ENCODE measurements around the gene TIGD6.
A peak's percentile ranks its signal among the peaks of the same experiment; 100 is the strongest.

TIGD6 gene

DNA sequence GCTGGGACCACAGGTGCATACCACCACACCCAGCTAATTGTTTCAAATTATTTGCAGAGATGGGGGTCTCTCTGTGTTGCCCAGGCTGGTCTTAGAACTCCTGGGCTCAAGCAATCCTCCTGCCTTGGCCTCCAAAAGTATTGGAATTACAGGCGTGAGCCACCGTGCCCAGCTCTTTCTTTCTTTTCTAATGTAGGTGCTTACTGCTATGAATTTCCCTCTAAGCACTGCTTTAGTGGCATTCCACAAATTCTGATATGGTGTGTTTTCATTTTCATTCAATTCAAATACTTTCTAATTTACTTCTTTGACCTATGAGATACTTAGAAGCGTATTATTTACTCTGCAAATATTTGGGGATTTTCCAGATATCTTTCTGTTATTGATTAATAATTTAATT is 15.0 kb upstream of the TIGD6 start:
- no peak for DNase-seq

DNA sequence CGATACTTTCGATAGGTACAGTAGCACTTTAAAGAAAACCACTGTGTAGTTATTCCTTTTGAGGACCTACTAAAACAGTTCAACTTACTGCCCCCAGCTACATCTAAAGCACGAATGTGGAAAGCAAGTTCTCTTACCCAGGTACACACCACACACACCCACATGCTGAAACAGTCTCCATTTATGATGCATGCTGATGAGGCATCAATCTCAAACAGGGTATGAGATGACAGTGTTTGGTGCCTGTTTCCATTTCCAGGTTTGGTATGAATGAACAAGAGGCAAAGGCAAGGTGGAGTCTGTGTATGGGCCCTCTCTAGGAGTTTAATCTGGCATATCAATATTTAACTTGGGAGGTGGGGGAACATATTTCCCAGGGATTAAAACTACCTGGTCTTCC is 14.0 kb upstream of the TIGD6 start:
- no peak for DNase-seq

DNA sequence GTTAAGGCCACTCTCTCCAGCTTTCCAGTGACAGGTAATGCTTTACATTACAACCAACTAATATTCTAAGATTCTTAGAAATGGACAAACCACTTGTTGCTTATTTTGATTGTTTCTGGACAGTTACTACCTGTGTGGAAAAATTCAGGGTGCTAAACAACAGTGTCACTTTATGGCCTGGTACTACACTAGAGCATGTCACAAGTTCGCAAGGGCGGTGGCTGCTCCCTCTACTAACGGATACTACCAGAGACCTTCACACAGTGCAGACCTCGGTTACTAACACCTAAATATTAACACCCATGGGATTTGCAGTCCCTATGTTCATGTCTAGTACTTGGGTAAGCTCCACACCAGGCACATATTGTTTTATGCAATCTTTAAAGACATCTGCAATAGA is 13.5 kb upstream of the TIGD6 start:
- DNase-seq, result no peak

DNA sequence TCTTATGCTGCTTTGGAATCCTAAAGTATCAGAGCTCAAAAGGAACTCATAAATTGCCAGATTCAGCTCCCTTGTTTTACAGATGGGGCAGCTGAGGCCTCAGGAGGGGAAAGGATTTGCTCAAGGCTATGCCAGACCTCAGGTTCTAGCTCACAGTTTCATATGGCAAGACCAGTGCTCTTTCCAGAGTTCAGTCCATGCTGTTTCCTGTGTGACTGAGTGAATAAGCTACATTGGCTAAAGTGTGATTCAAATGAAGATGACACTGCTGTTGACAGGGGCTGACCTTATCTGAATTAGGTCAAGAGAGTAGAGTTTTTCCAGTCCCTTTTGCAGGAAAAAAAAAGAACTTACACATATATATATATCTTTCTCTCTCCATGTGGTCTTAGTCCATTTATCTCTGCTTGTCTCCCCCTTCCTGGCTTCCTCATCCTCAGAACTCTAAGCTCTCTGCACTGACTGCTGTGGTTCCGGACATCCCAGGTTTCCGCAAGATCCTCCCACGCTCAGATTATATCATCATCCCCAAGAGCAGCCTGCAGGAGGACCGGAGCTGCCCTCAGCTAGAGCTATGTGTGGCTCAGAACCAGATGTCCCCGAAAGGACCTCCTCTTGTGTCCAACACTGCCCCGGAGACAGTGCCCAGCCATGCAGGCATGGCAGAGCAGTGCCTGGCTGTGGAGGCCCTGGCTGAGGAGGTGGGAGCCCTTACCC is 9.4 kb upstream of the TIGD6 start:
- DNase-seq, result no peak

DNA sequence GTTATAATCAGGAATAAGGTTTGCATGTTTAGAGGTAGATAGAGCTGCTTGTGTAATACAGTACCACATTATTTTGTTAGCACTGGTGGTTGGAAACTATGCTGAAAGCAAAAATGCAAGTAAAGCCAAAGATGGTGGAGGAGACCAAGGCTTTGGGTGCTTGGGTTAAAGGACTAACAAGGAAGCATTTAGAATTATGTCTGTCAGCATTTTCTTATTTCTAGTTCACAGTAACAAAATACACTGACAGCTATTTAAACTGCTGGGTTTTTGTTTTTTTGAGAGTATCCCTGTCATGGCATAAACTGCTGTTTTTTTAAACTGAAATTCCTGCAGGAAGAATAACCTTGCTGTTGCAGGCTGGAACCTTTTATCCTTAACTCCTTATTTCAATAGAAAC is 6.6 kb upstream of the TIGD6 start:
- DNase-seq, result no peak

DNA sequence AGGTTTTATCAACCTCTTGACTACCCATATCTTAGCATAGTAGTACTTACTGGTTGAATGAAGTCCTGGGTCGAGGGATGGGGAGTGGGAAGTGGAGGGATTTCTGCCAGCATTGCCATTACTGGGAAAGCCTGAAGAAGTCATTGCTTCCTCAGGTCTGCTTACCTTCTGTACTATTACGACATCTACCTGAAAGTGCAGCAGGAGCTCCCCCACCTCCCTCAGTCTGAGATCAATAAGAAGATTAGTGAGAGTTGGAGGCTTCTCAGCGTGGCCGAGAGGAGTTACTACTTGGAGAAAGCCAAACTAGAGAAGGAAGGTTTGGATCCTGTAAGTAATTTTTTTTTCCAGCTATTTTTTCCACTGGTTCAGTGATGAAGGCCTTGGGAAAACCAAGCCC is 5.9 kb upstream of the TIGD6 start:
- DNase-seq, result no peak

DNA sequence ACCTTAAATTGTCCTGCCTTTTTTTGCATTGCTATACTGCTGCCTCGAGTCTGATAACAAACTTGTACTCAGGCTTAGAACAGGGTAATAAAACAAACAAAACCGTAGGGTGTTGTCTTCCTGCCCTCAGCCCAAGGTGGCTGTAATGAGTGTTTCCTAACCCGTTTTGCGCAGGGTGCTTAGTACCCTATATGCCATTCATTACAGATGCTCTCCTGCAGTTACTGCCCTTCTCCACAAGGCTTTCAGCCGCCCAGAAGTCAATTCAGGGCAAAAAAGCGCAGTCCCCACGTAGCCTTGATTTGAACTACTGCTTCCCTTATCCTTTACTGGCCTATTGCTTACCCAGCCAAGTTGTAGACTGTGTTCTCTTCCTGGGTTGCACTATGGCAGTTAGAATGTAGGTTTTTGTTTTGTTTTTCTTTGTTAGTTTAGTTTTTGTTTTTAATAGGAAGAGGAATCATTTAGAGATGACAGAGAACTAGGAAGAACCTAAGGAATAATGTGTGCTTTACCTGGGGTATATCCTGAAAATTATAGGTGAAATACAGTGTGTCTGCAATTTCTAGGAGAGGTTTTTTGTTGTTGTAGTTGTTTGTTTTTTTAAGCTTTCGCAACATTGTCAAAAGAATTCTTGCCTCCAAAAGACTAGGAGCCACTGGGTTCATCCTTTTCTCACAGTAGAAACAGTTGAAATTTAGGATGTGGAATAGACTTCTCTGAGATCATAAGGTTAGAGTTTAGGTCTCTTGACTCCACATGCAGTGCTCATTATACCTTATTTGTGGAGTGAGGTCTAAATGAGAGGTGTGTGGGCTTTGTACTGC is 1.4 kb upstream of the TIGD6 start:
- peak; percentile 79 for DNase-seq

DNA sequence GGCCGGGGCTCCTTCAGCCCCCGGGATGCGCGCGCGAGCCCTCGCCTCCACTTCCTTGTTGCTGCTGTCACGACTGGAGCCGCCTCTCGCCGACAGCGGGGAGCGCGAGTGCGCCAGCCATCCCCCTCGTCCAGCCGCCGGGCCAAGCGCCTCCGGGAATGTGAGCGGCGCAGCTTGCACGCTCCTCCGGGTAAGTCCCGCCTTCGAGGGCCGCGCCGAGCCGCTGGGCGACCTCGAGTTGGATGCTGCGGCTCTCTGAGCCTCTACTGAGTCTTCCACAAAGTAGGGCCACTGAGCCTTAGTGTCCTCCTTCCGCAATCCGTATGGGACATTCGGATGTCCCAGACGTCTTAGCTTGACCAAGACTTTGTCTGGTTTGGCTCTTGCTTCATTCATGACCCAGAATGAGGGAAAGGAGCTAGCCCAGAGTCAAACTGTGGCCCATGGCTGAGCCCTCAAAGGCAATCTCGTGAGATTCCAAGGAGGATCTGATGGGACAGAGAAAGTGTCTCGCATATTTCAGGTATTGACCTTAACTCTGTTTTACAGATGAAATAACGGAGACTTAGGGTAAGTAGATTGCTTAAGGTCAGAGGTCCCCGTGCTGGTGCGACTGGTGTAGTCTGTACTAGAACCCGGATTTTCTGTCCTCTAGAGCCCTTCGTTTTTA is 671 bp upstream of the TIGD6 start:
- peak; percentile 33 for DNase-seq

DNA sequence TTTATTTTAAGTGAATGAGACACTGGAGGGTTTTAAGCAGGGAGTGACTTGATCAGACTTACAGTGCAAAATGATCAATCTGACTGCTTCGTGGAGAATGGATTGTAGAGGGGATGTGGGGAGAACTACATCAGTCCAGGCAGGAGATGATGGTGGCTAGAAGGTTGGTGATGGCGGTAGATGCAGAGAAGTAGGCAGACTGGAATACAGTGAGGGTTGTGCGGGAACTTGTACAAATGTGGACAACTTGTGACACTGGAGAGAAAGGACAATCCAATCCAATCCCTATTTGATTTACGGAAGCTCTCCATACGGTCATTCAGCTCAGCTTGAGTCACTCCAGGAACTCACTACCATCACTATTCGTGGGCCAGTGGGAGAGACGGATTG is 593 bp downstream of the TIGD6 start:
- DNase-seq, result peak; percentile 7

DNA sequence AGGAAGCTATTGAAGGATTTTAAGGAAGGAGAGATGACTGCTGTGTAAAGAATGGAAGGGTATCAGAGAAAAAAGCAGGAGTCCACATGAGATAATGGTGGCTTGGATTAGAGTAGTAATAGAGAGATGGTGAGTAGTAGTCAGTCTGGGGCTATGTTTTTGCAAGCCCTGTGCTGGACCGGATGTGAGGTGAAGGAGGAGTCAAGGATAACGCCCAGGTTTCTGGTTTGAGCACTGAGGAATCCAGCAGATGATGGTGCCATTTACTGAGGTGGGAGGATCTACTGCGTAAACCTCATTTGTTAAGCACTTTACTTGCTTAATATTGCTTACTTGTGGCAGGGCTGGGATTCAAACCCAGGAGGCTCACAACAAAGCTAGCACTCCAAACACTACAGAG is 1.1 kb downstream of the TIGD6 start:
- no peak for DNase-seq

DNA sequence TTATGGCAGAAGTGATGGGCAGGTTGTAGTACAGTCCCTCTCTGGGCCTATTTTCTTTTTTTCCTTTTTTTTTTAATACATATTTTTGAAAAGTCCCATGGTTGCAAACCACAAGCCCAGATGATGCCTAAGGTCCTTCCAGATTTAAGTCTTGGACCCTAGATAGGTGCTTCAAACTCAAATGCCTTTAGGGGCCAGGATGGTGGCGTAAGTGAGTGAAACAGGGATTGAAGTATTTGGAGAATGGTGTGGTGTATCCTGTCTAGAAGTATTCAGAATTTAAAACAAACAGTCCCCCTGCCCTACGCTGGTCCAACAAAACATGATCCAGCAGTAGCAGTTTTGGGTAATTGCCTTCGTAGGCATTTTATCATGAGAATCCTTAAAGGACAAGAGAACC is 2.2 kb downstream of the TIGD6 start:
- no peak for DNase-seq

DNA sequence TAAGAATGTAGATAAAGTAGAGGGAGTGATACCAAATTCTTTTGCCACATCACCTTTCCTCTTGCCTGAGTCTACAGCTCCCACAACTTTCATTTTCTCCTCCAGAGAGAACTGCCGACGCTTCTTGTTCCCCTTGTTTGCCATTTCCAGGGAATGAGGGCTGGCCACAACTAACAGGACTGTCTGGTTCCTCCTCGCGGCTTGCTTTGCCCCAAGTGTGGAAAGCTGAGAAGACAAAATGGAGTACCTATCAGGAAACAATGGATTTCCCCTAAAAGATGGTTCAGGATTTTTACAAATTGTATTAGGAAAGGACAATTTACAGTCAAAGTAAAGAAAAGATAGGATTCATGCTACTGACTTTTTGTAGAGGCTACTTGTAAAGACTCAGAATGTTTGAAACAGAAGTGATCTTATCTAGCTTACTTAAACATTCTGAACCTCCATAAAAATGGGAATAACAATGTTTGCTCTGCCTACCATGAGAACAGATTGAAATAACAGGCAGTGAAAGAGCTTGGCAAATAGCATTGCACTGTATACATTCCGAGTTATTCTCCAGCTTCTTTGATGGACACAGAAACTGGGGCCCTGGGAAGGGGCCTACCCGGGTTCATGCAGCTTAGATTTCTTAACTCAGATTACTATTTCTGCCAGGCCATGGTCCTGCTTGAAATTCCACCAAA is 4.1 kb downstream of the TIGD6 start:
- no peak for DNase-seq

DNA sequence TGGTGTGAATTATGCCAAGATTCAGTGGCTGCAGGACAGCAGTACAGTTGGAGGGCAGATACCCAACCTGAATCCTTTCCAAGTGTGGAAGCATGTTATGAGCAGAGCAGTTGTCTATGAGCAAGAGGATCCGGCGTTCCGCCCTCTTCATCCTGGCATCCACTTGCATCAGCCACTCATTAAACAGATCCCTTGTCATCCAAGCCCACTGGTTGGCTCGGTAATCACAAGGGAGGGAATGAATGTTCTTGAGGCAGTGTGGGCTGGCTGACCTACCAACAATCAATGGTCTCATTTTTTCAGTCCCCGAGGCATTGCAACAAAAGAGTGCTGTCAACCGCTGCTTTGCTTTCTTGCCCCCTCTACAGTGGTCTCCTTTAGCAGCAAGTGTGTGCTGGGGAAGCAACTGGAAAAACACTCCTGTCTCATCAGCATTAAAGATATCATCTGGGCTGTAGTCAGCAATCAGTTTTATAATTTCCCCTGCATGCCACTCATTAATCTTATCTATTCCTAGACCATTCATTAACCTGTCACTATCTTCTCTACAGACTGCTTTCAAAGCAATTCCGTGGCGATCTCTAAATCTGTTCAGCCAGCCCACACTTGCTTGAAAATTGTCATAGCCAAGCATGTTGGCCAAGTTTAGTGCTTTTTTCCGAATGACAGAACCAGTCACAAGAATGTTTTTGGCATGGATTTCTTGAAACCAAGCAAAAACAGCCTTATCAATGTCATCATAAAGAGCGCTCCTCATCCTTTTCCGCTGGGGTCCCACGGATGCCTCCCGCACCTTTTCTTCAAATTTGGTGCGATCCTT is 4.9 kb downstream of the TIGD6 start:
- DNase-seq, result no peak

DNA sequence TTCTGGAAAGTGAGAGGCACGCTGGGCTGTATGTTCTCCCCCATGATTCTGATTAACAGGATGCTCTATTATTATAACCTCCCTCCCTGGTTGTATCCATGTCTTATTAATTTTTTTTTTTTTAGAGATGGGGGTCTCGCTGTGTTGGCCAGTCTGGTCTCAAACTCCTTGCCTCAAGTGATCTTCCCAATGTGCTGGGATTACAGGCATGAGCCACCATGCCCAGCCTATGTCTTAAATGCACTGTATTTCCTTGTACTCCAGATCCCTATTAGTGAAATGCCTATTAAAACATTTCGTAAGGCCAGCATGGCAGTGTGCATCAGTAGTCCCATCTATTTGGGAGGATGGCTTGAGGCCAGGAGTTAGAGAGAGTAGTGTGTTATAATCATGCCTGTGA is 7.0 kb downstream of the TIGD6 start:
- no peak for DNase-seq

DNA sequence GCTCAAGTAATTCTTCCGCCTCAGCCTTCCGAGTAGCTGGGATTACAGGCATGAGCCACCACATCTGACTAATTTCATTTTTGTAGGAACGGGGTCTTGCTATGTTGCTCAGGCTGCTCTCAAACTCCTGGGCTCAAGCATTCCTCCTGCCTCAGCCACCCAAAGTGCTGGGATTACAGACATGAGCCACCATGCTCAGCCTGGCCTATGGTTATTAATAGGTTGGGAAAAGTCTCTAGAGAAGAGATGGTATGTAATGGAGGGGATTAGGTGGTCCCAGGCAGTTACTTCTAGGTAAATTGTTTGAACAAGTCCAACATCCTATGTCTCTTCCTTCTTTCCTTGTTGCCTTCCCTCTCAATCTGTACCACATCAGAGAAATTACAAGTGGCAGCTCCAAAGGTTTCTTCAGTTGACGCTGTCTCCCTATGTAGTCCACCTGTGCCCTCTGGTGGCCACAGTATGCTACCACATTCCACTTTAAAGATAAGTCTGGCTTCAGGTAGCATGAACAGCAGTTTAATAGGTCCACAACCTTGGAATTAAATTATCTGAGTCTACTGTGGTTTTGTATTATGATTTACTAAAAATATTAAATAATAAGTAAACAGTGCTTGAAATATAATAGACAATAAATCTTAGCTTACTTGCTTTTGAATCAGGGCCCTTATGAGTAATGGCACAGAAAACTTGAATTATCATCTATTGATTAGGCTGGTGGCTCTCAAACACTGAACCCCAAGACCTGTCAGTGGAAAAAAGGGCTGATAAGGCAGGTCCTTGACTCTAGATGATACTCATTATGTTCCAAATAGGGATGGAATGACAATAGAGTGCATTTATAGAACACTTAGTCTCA is 9.7 kb downstream of the TIGD6 start:
- peak; percentile 75 for DNase-seq

DNA sequence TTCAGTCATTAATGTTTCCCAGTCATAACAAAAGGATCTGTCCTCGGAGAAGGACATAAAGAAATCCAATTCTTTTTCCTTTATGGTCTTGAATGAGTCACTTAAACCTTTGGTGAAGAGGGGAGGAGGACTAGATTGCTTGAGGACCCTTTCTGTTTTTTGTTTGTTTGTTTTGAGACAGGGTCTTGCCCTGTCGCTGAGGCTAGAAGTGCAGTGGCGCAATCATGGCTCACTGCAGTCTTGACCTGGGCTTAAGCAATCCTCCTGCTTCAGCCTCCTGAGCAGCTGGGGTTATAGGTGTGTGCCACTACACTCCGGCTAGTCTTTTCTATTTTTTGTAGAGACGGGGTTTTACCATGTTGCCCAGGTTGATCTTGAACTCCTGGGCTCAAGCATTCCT is 12.3 kb downstream of the TIGD6 start:
- no peak for DNase-seq

DNA sequence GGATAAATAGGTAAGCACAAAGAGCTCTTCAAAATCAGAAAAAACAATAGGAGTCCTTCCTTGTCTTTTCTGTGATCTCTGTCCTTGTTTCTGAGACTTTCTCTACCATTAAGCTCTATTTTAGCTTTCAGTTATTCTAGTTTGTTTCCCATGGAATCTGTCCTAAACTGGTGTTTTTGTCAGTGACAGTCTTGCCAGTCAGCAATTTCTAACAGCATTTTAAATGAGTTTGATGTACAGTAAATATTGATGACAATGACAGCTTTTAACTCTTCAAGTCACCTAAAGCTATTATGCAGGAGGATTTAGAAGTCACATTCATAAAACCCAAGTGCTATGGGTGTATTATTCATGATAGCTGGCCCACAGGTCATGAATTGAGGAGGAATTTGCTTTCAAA is 17.9 kb downstream of the TIGD6 start:
- no peak for DNase-seq

DNA sequence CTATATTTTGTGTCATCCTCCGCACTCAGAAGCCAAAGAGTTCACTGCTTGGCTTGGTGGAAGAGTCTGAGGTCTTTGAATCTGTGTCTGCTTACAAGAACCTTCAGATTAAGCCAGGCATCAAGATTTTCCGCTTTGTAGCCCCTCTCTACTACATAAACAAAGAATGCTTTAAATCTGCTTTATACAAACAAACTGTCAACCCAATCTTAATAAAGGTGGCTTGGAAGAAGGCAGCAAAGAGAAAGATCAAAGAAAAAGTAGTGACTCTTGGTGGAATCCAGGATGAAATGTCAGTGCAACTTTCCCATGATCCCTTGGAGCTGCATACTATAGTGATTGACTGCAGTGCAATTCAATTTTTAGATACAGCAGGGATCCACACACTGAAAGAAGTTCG is 19.2 kb downstream of the TIGD6 start:
- no peak for DNase-seq

DNA sequence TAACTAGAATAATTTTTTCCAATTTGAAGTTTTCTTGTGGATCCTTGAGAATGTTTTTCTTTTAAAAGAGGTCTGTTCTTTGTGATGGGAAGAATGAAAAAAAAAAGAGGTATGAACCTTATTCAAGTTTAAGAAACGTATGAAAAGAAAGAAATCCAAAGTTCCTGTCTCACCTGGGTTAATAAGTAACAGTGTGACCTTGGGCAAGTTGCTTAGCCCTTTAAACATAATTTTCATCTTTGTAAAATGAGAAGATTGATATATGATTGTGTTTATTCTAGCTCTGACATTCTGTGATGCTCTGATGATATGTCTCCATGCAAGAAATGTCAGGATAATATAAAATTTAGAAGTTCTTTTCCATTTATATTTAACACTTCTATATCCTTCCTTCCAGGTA is 20.6 kb downstream of the TIGD6 start:
- DNase-seq, result no peak

DNA sequence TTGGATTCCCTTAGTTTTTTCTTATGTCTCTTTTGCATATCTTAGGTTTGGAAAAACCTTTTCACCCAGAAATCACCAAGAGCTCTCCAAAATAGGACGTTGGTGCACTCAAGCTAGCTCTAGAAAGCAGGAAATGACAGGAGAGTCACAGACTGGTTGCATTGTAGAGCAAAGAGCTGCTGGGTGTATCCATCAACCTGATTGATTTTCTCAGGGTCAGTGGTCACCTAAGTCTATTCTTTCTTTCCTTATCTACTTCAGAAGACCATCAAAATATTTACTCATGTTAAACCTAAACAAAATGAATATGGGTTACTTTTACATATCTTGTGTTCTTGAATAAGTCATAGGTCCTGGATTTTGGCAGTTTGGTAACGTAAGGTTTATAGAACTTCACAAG is 25.0 kb downstream of the TIGD6 start:
- no peak for DNase-seq

DNA sequence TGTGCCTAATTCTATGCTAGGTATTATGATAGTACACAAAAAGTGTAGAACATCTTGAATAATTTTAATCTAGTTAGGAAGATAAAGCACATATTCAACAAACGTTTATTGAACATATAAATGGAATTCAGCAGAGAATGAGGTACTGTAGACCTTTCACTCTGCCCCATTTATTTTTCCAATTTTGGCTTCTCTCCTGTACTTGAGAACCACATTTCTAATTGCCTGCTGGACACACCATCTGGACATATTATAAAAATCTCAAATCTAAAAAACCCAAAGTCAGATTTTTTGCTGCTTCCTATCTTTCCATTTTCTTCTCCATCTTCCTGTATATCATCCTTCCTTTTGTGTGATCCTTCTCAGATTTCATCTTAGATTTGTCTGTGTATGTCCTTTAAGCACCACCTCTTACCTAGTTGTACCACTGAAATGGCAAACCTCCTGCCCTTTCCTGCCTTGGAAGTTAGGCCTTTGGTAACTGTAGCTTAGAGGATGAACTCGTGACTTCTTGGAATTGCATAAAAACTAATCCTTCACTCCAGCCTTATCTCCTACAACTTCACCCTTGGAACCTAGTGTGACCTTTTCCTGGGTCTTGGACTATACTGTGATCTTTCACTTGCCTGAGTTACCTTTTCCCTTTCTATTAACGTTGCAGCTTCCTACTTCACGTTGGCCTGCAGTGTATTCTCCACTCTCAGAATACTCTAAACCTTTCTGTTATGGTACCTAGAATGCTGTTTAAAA is 31.1 kb downstream of the TIGD6 start:
- no peak for DNase-seq
